ENCODE measurements around the gene SLC17A7. TPM values are rescaled to one million over a fixed set of nuclear protein-coding genes. Genes with fewer than 3 reads are reported as not detected.

The SLC17A7 gene
- total and polyA plus RNA-seq, 2 donors from 2014 or later, result 0.45 to 1.4 TPM

DNA sequence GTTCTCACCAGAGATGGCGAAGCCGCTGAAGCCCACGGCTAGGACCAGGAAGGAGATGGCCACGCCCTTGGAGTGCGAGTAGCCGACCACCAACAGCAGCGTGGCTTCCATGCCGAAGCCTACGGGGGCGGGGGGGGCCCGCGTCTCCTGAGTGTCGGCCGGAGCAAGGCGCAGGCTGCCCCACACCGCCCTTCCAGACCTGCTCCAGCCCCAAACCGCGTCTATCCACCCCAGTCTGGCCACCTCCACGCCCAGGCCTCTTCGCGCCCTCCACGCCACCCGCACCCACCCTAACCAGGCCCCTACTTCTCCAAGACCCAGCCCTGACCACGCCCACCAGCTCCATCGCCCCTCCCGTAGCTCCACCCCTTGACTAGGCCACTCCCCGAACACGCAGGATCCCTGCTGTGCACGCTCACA, 10.0 kb downstream of the SLC17A7 start:
- Histone ChIP-seq H3K4me3 (ENCODE audit: low read length in 3 of 3) (no peak overlapping the region), H3K27me3 (ENCODE audit: control insufficient read depth, insufficient read depth, low read length) (peaks cover 59% of the 10 kb centered on the region), H3K4me1 (ENCODE audit: control insufficient read depth in 2 of 3, insufficient read depth in 2 of 3, low read depth in 1 of 3, low read length in 3 of 3) (no peaks in the 10 kb centered on the region), H3K9ac (ENCODE audit: low read length in 3 of 3) (no peak overlapping the region), H3K27ac (ENCODE audit: low read depth in 2 of 2, low read length in 2 of 2) (no peak overlapping the region), H3K36me3 (ENCODE audit: control insufficient read depth in 2 of 3, insufficient read depth in 3 of 3, low read length in 3 of 3) (no peaks in the 10 kb centered on the region), H3K9me3 (ENCODE audit: control insufficient read depth in 2 of 3, insufficient read depth in 1 of 3, low read length in 3 of 3) (no peaks in the 10 kb centered on the region)
- FAIRE-seq, result no peak
- DNase-seq, result no peak
- TF ChIP-seq, protein P1, sequence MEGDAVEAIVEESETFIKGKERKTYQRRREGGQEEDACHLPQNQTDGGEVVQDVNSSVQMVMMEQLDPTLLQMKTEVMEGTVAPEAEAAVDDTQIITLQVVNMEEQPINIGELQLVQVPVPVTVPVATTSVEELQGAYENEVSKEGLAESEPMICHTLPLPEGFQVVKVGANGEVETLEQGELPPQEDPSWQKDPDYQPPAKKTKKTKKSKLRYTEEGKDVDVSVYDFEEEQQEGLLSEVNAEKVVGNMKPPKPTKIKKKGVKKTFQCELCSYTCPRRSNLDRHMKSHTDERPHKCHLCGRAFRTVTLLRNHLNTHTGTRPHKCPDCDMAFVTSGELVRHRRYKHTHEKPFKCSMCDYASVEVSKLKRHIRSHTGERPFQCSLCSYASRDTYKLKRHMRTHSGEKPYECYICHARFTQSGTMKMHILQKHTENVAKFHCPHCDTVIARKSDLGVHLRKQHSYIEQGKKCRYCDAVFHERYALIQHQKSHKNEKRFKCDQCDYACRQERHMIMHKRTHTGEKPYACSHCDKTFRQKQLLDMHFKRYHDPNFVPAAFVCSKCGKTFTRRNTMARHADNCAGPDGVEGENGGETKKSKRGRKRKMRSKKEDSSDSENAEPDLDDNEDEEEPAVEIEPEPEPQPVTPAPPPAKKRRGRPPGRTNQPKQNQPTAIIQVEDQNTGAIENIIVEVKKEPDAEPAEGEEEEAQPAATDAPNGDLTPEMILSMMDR (IDR thresholded peaks at IDR 0.05; ENCODE audit: borderline replicate concordance, extremely low read depth, insufficient read depth), result no peak
- intact Hi-C loops (cut with DNase I), result loop anchor here (10.0 kb wide), 1 partner anchor 207 kb away; no protein-coding TSS in a partner anchor

DNA sequence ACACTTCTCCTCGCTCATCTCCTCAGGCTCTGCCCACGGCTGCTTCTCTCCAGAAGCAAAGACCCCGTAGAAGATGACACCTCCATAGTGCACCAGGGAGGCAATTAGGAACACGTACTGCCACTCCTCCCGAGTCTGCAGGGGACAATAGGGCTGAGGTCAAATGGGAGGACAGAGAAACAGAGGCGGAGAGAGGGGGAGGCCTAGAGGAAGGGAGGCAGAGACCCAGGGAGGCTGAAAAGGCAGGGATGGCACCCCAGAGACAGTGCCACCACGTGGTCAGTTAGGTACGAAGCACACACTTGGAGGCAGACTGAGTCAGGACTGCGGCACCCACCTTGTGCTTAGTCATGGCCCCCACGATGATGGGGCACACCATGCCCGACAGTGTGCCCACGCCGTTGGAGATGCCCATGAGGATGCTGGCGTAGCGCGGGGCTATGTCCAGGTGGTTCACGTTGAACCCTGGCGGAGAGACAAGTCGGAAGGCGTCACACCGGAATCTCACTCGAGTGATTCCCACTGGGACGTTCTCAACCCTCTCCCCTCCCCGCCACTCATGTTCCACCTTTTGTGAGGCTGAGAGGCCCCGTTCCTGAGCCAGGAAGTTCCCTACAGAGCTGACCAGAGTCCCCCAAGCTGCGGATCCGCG, 10.5 kb downstream of the SLC17A7 start:
- H3K4me3 ChIP-seq (ENCODE audit: low read length in 3 of 3), result no peak overlapping the region
- no peaks in the 10 kb centered on the region for H3K36me3 ChIP-seq (ENCODE audit: control insufficient read depth in 2 of 3, insufficient read depth in 3 of 3, low read length in 3 of 3)
- intact Hi-C loops (cut with DNase I), result loop anchor here (10.0 kb wide), 1 partner anchor 206 kb away; no protein-coding TSS in a partner anchor
- H3K9me3 ChIP-seq (ENCODE audit: control insufficient read depth in 2 of 3, insufficient read depth in 1 of 3, low read length in 3 of 3), result no peaks in the 10 kb centered on the region
- no peak for FAIRE-seq
- H3K27ac ChIP-seq (ENCODE audit: low read depth in 2 of 2, low read length in 2 of 2), result no peak overlapping the region
- H3K9ac ChIP-seq (ENCODE audit: low read length in 3 of 3), result no peak overlapping the region
- TF ChIP-seq, protein P1 (IDR thresholded peaks at IDR 0.05; ENCODE audit: borderline replicate concordance, extremely low read depth, insufficient read depth), result no peak
- H3K27me3 ChIP-seq (ENCODE audit: control insufficient read depth, insufficient read depth, low read length), result peaks cover 60% of the 10 kb centered on the region
- no peak for DNase-seq
- H3K4me1 ChIP-seq (ENCODE audit: control insufficient read depth in 2 of 3, insufficient read depth in 2 of 3, low read depth in 1 of 3, low read length in 3 of 3), result no peaks in the 10 kb centered on the region

GRCh38 chr19:49430172-49430677, 11.1 kb downstream of the SLC17A7 start:
- intact Hi-C loops (cut with DNase I), result loop anchor here (10.0 kb wide), 1 partner anchor 205 kb away; no protein-coding TSS in a partner anchor
- Histone ChIP-seq H3K4me3 (ENCODE audit: low read length in 3 of 3) (no peak overlapping the region), H3K36me3 (ENCODE audit: control insufficient read depth in 2 of 3, insufficient read depth in 3 of 3, low read length in 3 of 3) (no peaks in the 10 kb centered on the region), H3K4me1 (ENCODE audit: control insufficient read depth in 2 of 3, insufficient read depth in 2 of 3, low read depth in 1 of 3, low read length in 3 of 3) (no peaks in the 10 kb centered on the region), H3K9ac (ENCODE audit: low read length in 3 of 3) (no peak overlapping the region), H3K27me3 (ENCODE audit: control insufficient read depth, insufficient read depth, low read length) (peaks cover 62% of the 10 kb centered on the region), H3K27ac (ENCODE audit: low read depth in 2 of 2, low read length in 2 of 2) (no peak overlapping the region), H3K9me3 (ENCODE audit: control insufficient read depth in 2 of 3, insufficient read depth in 1 of 3, low read length in 3 of 3) (no peaks in the 10 kb centered on the region)
- no peak for DNase-seq
- TF ChIP-seq, protein P1 (IDR thresholded peaks at IDR 0.05; ENCODE audit: borderline replicate concordance, extremely low read depth, insufficient read depth), result no peak
- FAIRE-seq, result no peak

Data from kidney (tissue), 14 donors.